SW 1271 (cell line): ENCODE data around the gene FAM107B.

Source experiments
- DNase-seq, 2 experiments: peaks; one replicate each; lab custom pipeline; 2025; lab: John Stamatoyannopoulos, UW

Gene FAM107B

DNA sequence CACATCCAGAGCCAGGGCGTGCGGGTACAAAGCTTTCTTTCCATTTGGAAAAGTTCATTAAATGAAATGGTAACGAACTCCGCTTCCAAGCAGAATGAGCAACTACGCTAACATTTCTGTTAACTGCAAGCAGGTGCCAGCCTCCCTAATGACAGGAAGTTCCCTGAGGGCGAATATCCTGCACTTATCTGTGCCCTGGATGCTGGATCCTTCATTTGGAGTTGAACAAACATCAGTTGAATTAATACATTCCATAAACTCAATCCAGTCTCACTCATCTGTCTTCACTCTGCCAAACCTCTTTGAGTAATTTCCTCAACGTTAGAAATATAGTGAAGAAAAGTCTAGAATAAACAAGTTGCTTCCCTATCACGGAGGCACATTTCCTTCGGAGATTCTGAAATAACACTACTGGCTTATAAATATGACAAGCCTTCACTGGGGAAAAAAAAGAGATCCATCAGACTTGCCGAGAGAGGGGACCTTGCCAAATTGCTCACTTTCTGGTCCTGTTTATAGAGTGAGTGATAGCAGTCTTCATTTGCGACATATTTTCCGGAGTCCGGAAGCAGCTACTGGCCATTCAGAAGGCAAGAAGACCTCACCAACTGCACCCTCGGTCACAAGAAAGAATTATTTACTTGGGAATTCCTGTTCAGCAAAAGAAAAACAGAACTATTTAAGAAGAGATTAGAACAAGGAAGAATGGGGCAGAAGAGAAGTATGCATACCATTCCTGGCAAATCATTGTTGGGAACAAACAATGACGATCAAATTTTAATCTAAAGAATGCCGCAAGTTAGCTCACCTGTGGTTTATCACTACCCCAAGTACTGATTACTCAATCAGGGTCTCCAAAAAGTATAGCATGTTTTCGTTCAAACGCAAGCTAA is 196.4 kb downstream of the FAM107B start:
- no peak for DNase-seq

DNA sequence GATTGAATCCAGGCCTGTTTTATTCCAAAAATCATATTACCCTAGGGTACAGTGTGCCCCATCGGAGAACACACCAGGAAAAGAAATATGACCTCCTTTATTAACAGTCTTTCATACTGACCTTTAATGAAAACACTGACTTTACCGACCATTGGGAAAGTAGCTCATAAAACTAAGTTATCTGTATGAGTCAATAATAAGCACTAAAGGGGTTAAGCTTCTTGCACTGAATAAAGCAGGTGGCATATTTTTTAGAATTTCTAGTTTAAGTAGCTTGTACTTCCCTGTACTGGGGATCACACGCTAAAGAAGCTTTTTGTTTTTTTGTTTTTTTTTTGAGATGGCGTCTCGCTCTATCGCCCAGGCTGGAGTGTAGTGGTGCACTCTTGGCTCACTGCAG is 199.8 kb downstream of the FAM107B start:
- no peak for DNase-seq

DNA sequence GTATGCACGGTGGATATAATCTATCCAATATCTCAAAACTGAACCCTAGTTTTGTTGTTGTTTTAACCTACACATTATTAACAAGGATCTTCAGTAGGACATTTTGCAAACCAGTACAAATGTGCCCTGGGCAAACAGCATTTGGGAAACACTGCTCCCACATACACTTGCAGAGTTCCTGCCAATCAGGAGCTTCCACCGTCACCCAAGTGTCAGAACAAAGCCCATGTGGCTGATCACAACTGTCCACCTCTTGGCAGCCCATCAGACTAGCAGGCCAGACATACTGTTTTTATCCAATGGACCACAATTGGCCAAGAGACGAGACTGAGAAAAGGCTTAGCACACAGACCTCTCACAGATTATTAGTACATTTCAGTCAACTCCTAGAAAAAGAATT is 200.4 kb downstream of the FAM107B start:
- DNase-seq, result no peak

DNA sequence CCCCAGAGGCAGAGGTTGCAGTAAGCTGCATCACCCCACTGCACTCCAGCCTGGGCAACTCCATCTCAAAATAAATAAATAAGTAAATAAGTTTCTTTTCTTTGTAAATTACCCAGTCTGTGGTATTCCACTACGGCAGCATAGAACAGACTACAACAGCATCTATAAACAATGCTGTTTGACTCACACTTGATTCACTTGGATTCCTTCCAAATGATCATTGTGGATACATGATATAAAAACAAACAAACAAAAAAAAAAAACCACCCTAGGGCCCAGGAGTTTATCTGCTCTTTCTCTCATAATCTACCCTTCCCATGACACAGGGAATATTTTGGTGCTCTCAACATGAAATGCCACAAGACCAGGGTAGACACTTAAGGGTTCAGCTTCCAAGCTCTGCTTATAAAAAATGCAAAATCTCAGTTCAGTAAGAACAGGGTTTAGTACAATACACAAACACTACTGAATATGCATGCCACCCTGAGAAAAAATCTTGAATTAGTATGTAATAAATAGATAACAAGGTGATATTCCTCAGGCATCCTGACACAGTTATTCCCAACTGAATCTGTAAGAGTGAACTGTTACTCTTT is 200.9 kb downstream of the FAM107B start:
- DNase-seq, result peak in 1 of 2 experiments; percentile 2

DNA sequence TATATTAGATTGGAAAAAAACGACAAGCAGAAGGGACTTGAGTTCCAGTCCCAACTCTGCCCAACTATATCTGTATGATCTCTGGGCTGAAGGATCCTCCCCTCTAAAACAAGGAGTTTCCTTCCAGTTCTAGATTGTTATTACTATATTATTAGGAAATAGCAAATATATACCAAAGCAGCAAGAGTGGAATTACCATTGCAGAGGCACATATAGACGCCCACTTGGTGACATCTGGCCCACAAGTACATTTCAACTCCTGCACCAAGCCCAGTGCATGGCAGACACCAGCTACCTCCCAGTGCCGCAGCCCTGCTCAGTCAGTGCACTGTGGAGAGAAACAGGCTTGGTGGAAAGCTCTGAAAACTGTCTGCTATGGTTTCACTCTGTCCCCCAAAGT is 201.9 kb downstream of the FAM107B start:
- no peak for DNase-seq

DNA sequence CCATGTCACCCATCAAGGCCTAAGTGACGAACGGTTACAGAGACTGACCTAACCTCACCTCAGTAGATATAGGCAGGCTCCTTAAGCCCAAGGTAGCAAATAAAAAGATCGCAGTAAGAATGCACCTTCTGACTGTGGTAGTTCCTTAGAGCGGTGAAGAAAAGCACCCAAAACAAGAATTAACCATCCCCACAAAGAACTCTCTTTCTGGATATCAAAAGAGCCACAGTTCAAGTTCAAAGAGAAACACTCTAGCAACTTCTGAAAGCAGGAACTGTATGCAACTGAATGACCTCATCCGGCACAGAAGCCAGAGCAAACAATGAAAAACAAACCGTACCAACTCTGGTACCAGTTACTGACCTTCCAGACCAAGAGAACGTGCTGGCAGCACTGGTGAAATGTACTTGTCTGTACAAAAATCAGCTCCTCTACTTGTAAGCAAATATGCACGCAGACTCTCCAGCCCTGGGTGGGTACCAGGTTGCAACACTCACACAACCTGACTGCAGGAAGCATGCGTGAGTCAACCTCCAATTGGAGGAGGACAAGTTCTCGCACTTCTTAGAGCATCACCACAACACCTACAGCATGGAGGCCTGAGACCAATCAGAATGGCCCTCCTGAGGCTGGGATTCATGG is 202.7 kb downstream of the FAM107B start:
- no peak for DNase-seq

DNA sequence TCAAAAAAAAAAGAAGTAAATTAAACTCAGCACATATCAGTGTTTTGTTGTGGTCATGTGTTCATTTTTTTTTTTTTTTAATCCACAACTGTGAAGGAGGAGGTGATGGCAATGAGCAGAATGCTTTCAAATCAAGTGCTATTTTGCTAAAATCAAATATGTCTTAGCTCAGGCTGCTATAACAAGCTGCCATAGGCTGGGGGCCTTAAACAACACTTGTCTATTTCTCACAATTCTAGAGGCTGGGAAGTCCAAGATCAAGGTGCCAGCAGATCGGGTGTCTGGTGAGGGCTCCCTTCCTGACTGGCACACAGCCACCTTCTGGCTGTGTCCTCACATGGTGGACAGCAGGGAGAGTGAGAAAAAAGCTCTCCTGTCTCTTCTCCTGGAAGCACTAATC is 203.9 kb downstream of the FAM107B start:
- no peak for DNase-seq

DNA sequence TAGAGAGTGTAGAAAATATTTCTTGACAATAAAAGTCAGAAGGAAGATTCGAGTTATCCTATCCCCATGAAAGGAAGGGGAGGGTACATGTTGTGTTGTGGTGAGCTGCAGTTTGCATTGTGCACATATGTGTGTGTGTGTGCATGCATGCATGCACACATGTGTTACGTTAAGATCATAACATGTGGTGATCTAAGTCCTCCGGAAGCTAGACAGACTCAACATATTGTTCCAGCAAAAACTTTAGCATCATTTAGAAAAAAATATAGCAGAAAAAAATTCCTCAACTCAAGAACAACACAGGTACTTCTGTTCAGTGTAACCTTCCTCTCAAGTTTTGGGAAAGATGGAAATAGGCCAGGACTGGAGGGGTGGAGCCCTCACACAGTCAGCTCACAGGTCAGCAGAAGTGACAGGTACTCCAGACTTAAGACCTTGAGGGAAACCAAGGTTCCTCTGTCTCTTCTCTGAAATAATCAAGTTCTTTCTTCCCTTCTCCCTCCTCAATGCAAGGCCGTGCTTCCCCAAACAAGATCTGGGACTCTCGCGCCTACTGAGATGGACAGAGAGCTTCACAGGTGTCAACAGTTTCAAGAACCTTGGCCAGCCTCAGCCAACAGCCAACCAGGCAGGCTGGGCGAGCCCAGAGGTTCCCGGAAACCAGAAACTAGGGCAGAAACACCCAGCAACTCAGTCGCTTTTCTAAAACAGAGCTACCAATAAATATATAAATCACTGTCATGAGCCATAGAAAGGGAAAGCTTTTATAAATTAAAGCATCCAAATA is 205.2 kb downstream of the FAM107B start:
- DNase-seq, result no peak

DNA sequence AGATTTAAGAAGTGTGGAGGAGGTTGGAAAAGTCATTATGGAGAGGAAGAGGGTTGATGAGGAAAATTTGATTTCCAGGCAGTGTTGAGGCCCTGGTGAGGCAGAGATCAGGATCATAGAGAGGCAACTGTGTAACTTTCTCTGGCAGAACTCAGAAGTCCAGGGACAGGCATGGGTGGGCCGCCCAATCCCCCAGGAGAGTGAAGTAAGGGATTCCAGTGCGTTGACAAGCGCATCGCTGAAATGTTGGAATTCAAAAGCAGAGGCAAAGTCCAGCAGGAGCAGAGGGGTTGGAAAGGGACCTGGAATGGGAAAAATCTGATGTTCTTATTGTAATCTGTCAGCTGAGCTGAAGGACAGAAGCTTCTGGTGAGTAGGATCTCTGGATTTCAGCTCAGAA is 207.3 kb downstream of the FAM107B start:
- no peak for DNase-seq

DNA sequence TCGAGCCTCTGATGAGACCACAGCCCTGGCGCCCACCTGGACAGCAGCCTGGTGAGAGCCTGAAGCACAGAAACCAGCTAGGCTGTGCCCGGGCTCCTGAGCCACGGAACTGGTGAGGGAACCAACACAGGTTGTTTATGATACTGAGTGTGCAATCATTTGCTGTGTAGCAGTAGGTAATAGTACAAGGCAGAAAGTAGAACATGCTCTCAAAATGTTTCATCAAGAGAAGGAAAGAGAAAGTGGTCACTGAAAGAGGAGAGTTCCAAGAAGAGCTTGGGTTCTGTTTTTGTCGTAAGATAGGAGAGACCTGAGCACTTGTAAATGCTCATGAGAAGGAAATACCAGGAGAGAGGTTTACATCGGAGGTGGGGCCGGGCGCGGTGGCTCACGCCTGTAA is 208.2 kb downstream of the FAM107B start:
- no peak for DNase-seq

DNA sequence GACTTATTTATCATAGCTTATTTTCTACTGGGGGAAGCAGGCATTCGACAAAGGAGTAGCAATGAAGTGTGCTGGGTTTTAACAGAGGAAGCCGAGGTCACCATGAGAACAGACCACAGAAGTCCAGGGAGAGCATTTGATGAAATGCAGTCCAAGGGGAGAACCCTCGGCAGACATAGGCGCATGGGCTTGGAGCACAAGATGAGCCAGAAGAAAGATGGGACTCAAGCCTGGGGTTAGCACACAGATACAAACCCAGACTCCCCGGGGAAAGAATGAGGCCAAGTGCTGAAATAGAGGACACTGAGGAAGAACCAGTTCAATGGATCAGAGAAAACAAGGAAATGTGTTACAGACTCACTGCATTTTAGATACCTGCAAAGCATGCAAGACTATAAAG is 209.5 kb downstream of the FAM107B start:
- DNase-seq, result no peak

DNA sequence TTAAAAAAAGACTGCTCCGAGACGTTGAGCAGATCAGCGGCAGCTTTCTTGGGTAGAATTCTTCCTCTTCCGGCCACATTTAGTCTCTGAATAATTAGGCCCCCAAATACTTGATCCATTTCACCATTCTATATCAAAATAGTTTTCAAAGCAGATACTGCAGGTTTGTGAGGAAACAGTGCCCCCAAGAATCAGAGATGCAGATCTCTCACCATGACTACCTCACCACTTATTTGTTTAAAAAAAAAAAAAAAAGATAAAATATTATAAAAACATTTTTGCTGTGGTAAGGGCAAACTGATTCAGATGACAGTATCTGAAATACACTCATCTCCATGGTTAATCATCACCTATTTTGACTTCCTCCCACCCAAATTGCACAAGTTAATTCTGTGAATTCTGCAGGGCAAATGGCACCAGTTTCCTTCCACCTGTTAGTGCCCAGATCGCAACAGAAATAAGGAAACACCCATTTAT is 210.4 kb downstream of the FAM107B start:
- no peak for DNase-seq

DNA sequence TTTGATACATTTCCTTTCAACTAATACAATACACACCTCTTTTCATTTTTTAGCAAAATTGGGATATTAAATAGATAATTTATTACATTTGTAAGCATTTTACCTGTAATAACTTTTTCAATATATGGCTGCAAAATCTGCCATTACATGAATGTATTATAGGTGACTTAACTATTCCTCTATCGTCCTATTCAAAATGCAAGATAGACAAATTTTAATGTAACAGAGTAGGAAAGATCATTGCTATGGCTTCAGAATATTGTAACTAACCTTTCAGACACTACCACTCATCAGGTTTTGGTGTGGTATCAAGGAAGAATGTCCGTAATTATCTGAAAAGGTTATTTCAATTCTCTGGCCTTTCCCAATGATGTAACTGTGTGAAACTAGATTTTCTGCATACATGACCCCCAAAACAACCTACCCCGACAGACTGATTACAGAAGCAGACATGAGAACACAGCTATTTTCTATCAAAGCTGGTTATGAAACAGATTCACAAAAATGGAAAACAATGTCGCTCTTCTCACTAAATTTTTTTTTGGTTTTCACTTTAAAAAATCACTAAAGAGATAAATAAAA is 211.2 kb downstream of the FAM107B start:
- DNase-seq, result no peak

DNA sequence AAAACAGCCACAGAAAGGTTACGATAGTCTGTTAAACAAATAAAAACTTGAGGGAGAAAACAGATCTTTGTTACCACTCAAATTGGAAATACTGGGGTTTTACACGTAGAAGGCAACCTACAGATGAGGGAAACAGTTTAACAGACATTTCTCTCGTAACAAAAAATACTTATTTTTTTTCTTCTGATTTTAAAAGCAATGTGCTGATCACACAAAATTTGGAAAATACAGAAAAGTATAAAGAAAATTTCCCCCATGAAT is 211.7 kb downstream of the FAM107B start:
- no peak for DNase-seq

DNA sequence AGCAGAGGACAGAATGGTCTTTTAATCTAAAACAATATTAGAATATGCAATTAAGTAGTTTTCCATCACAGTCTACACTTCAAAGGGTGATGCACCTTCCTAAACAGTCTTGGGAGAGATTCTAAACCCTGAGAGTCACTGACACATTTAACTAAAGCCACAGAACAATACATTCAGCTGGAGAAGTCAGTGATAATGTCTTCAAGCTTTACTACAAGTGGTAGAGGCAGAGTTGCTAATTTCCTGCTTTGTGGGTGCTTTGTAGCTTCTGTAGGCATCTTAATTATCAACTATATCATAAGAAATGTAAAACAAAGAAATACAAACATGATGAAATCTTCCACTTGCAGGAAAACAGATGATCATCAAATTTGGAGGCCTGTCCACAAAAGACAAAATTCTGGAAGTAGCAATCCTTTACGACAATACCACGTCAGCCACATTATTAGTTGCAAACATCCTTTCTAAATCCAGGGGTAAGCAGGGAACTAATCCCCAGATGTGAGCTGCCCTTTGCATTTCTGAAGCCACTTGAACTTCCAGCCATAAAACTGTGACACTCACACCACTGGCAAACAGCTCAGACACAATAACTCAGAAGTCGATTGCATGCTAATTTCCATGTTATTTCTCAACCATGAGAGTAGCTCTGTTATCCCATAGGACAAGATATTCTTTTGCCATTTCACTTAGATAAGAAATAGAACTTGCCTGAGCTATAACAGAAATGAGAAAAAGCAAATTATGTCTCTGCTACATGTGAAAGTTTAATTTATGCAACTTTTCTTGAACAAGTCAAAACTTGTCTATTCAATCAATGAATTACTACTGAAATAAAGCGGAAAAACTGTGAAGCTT is 212.2 kb downstream of the FAM107B start:
- no peak for DNase-seq

DNA sequence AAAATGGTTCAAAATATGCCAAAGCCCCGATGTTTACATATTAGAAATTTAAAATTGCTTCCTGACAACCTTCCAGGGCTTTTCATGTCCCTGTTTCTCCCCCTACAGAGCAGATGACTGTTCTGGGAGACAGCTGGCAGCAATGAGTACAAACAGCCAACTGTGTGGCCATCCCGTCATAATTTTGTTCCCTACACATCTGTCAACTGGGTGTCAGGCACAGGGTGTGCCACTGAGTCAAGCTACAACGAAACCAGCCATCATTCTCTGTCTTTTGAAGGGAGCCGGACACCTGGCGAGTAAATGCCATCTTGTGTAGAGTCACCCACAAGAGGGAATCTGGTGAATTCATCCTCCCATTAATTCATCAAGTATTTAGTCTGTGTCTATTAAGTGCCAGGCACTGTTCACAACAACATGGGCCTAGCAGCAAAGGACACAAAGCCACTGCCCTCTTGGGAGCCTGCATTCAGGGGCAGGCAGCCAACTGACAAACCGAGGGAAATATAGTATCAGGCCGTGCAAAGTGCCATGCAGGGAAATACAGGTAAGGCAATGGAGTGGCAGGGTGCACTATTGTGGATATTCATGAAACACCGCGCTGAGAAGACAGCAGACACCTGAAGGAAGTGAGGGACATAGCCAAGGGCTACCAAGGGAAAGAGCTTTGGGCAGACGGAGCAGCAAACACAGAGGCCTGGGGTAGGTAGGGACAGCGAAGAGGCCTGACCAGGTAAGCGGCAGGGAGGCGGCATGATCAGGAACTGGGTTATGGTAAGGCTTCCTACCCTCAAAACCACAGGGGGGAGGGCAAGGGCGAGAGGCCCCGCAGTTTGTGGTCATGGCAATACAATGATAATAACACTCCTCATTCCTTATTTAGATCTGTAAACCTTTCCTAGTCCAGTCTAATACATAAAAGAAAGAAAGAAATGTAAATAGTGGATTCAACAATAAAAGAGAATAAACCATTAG is 213.6 kb downstream of the FAM107B start:
- no peak for DNase-seq

DNA sequence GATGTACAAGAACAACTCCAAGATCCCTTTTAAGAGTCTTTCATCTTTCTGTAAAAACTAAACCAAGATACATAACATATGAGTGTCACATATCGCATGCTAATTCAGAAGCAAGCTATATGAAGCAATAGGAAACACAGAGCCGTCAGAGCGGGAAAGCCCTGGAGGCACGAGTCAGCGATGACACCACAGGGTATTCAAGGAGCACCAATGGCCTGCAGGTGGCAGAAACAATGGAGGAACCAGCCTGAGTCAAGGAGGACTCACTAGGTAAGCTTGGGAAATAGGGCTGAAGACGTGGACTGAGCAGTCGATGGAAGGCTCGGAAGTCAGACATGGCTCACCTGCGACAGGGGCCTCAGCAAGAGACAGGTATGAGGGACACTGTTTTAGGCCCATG is 214.4 kb downstream of the FAM107B start:
- peak in 1 of 2 experiments; percentile 8 for DNase-seq

DNA sequence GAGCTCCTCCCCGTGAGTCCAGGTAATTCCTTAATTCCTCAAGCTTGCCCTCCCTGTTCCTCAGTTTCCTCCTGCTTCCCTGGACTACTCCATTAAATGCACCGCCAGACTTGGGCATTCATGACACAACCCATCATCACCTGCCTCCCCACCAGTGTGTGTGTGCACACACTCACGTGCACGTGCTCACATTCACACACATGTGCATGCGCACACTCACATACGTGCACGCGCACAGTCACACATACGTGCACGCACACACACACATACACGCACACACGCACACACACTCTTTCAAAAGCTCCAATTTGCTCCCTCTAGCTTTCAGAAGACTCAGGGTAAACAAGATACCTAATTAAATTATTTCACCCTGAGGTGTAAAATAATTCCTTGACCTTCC is 216.7 kb downstream of the FAM107B start:
- DNase-seq, result no peak

DNA sequence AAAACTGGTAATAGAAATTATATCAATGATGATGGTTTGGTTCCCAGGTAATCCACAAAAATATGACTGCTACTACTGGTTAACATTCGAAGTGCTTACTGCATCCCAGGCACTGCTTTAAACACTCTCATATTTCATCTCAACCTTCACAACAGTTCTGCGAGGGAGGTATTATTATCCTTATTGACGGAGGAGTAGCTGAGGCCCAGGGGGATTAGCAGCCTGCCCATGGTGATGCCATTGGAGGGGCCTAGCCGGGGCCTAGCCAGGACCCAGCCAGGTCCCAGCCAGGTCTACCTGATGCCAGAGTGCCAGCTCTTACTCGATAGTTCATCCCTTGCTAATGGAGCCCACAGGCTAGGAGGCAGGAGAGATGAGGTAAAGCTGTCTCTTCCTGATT is 217.1 kb downstream of the FAM107B start:
- no peak for DNase-seq
